Stimulated activated CD8-positive, alpha-beta memory T cell treated with anti-CD3 and anti-CD28 coated beads, Interleukin-15, amount 100 ng/mL, for 4 hours (primary cell): ENCODE results near the gene STXBP4.
A peak's percentile ranks its signal among the peaks of the same experiment; 100 is the strongest.
"Not testable (repeated sequence)": the region's sequence is repeated elsewhere in the genome, so short reads cannot be mapped to it uniquely, and the experiment has no call there.

Experiments used
- DNase-seq, 2 donors: peaks; one replicate each; pipeline ENCODE4 v3.0.0-alpha.2; 2020; ENCODE audit warnings: low read depth in 2 of 2

The STXBP4 gene

DNA sequence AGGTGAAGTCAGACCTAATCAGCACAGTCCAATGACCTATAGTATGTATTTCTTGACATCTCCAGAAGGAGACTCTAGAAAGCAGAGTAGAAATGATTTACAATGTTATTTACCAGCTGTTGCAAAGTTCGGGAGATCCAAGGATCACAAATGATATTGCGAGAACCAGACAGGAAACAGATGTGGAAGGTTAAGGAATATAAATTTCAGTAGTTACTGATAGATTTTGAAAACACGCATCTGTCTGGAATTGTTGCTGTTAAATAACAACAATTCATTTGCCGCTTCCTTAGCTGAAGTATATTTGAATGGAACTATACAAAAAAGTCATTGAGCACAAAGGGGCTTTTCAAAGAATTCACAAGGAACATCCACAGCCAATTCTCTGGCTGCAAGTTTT lies 72.0 kb downstream of the STXBP4 start:
- no peak for DNase-seq

DNA sequence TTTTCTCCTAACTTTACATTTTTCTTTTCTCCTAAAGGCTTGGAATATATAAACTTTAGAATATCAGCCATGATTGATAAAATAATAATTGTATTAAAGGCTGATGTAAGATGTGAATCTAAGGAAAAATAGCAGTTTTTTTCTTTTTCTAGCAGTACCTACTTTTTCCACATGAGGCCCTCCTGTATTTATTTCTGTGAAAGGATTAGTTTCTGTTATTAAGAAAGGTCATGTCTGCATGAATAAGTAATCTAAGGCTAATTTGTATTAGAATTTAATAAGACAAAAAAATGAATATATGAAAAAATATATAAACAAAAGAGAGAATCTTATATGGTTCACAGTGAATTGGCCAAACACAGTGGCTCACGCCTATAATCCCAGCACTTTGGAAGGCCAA lies 85.3 kb downstream of the STXBP4 start:
- DNase-seq, result no peak

DNA sequence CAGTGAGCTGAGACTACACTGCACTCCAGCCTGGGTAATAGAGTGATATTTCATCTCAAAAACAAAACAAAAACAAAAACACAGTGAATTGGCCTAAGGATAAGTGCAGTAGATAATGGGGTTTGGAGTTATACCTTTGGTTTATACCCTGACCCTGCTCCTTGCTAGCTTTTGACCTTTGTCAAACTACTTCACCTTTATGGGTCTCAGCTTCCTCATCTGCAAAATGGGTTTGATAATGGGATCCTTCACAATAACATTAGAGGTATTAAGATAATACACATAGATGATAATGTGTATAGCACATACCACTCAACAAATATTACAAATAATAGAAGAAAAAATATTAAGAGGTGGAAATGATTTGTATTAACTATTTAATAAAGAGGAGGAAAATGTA lies 85.9 kb downstream of the STXBP4 start:
- no peak for DNase-seq

DNA sequence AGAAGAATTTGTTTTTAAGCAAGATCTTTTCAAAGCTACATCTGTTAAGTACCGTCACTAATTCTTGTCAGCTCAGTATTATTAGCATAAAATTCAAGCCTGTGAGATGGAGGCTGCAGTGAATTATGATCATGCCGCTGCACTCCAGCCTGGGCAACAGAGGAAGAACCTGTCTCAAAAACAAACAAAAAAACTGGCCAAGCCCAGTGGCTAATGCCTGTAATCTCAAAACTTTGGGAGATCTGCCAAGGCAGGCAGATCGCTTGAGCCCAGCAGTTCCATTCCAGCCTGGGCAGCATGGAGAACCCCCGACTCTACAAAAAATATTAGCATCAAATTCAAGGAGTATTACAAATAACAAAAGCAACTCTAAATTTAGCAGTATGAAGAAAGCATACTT lies 88.0 kb downstream of the STXBP4 start:
- DNase-seq, result no peak

DNA sequence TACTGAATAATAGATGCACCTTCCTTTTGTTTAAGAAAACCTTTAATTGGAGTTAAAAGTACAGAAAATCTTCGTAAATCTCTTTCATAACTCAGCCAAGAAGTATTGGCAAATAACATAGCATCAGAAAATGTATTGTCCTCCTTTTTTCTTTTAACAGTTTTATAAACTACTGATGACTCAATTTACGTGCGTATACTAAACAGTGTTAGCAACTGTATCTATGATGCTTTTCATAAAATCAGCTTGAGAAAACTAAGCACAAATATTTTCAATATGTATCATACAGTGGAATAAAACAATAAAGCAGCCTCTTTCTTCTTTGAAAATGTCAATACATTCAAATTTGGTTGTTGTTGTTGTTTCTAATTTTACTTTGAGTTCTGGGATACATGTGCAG lies 88.6 kb downstream of the STXBP4 start:
- no peak for DNase-seq

DNA sequence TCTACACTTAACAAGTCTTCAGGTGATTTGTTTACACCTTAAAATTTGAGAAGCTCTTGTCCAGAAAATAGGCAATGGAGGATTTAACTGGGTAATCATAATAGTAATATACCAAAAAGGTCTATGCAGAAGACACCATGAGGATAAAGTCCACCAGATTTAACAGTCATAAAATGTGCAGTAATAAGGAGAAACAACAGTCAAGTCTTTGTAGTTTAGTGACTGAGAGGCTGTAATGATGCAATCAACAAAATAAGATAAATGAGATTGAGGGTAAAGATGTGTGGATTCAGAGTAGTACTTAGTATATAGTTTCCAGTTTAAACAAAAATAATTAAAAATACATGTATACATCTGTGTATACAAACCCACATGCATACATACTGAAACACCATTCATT lies 91.2 kb downstream of the STXBP4 start:
- DNase-seq, result no peak

DNA sequence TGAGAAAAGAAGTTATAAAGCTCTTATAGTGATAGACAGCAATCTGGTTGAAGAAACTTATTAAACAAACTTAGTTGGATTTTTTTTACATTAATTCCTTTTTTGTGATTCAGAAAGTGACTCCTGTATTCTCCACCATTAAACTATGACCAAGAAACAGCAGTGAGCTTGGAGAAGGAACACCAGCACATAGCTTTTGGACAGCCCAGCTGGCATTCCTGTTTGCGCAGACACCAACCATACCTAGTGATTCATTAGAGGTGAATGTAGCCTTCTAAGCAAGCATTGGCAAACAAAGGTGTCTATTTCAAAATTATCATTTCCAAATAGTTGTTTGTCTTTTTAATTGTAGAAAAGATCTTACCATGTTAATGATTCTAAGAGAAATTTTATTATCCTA lies 94.4 kb downstream of the STXBP4 start:
- DNase-seq, result no peak

DNA sequence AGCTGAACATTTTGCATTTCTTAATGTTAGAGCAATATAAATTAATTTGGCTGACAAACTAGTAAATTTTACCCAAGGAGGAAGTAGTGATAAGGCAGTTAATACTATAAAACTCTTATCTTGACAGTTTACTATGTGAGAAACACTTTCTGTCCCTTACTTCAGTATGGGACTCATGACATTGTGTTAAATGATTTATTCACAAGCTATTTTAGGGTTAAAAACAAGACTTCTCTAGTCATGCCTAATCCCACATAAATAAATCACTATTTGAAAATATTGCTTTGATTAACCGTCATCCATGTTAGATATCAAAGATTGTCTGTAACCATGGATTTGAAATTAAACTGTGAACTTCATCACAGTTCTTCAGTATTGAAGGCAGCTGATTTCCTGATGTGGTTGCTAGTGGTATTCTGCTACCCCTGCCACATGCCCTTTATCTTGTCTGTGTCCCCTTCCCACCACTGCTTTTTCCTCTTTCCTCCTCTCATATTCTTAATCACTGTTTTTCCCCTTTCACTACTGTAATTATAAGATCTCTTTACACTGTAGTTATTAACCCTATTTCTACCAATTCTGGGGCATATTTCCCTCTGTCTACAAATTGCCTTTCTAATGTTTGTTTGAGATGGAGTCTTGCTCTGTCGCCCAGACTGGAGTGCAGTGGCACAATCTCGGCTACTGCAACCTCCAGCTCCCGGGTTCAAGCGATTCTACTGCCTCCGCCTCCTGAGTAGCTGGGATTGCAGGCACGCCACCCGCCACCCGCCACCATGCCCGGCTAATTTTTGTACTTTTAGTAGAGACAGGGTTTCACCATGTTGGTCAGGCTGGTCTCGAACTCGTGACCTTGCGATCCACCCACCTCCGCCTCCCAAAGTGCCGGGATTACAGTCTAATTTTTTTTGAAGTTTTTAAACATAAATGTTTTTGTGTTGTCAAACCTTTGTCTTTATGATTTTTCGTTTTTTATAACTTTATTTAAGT lies 95.6 kb downstream of the STXBP4 start:
- DNase-seq, result no peak

DNA sequence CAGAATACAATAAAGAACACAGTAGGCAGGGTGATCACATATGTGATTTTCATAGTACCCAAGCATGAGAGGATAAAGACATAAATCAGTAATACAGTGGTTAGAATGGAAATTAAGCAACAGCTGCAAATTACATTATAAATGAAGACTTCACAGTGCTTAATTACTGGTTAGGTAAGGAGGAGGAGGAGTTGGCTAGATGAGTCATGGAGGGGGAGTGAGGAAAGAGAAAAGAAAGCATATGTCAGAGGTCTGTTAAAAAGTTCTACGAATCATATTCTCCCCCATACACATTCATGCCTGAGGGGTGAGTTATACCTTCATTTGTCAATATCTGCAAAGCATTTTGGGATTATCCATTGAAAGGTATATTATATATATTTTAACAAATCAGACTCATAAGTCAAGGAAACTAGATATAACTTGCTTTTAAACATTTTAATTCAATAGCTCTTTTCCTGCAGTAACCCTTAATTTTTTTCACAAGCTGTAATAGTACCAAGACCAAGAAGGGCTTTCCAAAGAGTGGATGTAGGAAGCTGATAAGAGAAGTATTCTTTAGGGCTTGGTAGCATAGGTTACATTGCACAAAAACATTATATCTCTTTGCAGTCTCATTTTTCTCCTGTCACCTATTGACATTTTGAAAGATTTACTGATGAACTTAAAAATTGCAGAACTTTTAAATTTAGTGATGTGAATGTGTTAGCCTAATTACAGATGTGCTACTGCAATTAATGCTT lies 99.3 kb downstream of the STXBP4 start:
- DNase-seq, result no peak

DNA sequence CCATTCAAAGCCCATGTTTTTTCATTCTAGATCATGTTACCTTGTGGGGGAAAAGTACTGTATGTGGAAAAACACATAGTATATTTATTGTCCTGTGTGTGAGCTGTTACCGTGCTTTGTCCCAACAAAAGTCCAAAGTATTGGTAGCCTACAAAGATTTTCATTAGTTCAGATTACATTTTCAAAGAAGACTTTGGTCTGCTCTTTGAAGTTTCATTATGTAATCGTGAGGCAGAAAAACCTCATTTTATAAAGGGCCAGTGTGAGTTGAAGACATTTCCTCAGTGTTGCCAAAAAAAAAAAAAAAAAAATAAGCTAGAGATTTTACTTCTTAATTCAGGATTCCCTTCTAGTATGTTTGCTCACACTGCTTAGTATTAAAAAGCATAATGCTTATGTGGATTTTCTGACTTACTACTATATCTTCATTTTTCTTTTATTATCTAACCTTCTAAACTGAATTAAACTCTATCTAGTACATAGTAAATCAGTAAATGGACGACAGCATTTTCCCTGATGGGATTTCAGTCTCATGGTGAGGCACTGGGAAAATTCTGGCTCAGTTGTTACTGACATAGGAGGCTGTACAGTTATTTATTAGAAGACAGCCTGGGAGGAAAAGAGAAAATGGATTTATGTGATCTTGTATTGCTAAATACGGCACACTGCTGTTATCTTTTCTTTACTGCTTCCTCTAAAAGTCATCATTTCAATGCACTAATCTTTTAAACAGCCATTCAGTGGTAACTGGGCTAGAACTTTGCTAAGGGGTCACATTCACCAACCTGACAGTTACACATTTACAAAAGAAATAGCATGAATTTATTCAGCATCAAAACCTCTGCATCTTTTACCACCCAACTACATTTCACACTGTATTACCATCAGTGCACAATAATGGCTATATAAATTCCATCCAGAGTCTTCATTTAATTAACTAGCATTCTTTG lies 100.6 kb downstream of the STXBP4 start:
- no peak for DNase-seq

DNA sequence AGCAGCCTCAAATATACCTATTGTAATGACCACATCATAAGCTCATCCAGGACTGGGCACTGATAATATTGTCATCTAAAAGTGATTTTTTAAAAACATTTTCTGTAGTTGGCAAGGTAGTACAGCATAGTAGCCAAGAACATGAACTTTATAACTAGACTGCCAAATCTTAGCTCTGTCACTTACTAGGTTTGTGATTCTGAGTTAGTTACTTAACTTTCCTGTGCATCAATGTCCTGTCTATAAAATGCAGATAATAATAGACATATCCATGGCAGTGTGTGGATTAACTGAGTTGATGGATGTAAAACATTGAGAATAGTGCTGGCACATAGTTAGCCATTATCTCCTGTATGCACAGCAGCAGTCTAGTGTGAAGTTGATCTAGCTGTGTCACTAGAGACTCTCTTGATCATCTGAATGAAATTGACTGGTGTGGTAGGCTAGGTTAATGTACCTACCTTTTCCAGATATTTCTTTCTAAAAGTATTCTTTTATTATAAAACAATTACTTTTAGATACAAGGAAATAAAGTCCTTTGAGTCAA lies 101.5 kb downstream of the STXBP4 start:
- no peak for DNase-seq

DNA sequence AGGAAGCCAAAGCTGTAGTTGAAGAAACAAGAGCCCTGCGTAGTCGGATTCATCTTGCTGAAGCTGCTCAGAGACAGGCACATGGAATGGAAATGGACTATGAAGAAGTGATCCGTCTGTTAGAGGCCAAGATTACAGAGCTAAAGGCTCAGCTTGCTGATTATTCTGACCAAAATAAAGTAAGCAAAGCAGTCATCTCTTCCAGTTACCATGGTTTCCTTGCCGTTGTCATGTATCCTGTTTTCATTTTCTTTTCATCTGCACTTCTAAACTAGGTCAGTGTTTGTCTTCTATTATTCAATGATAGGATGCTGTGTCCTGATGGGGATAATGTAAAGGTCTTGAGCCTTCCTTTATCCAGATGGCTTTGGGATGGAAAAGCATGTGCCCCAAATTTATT lies 104.3 kb downstream of the STXBP4 start:
- no peak for DNase-seq

DNA sequence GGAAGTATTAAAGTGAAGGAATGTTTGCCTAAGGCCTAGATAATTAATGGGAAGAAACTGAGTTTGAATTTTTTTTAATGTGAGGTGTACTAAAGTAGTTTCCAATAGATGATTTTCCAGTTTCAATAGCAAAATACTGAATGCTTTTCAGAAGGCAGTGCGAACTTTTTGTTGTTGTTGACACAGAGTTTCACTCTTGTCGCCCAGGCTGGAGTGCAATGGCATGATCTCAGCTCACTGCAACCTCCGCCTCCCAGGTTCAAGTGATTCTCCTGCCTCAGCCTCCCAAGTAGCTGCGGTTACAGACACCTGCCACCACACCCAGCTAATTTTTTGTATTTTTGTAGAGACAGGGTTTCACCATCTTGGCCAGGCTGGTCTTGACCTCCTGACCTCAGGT lies 104.9 kb downstream of the STXBP4 start:
- DNase-seq, result not testable (repeated sequence)

DNA sequence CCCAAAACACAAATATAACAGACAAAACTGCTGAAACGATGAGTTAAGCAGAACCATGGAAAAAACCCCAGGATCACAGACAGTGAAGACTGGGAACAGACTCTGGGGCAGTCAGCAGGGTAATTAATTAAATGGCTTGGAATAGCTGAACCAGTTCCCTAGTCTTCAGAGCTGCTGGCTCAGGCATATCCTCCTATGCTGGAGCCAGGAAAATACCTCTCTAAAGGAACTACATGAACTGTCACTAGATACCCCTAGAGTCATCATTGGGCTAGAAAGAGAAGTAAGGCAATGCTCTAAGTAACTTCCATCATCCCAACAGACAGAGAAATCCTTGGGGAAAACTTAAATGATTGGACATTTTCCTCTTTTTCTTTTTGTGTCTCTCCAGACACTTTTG lies 113.0 kb downstream of the STXBP4 start:
- DNase-seq, result no peak

DNA sequence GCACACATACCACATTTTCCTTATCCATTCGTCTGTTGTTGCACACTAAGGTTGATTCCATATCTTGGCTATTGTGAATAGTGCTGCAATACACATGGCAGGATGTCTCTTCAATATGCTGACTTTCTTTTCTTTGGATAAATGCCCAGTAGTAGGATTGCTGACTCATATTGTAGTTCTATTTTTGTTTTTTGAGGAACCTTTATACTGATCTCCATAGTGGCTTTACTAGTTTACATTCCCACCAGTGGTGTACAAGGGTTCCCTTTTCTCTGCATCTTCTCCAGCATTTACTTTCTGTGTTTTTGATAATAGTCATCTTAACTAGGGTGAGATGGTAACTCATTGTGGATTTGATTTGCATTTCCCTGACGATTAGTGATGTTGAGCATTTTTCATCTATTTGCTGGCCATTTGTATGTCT lies 118.1 kb downstream of the STXBP4 start:
- no peak for DNase-seq

DNA sequence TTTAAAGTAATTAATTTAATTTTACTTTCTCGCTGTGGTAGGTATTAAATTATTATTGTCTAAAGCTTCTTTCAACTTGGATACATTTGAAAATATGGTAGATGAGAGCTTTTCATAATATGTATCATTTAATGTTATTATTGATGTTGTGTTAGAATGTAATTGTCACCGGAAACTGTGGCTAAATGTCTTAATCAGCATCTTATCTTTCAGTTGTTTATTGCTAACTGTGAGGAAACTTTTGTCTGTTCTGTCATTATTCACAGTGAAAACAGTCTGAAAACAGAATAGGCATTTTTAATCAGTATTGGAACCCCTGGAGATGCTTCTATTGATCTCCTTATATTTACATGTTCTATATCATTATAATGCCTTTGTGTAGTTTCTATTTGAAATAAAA lies 120.7 kb downstream of the STXBP4 start:
- DNase-seq, result no peak

DNA sequence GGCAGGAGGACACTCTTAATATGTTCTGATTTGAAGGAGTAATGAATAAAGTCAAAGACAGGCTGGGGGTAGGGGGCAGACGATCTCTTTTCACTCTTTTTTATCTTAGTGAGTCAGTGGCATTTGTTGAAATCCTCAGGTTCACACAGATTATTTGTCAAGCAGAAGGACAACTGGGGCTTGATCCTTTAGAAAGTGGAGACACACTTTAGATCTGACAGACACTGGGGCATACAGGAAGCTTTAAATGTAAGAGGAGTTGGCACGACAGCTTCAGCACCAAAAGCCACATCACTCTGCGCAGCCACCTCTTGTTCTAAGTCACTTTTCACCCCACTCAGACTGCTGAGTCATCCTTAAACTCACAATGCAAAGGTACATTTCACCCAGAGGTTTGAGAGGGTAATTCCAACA lies 121.5 kb downstream of the STXBP4 start:
- DNase-seq, result peak in 1 of 2 donors; percentile 8

DNA sequence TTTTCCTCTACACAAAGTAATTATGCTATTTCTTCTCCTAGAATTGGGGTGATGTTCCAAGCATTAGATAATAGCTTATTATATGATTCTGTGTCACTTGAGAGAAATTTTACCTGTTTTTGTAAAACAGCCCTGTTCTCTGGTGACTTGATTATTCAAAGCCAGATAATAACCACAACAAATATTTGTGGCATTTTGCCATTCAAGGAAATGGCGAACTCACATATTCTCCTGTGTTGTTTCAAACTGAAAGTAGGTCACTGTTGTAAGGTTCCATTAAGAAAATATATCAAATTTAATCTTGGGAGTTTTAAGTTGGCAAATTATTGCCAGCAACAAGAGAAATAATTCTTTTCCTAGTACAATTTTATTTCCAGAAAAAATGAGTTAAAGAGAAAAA lies 124.8 kb downstream of the STXBP4 start:
- DNase-seq, result no peak

DNA sequence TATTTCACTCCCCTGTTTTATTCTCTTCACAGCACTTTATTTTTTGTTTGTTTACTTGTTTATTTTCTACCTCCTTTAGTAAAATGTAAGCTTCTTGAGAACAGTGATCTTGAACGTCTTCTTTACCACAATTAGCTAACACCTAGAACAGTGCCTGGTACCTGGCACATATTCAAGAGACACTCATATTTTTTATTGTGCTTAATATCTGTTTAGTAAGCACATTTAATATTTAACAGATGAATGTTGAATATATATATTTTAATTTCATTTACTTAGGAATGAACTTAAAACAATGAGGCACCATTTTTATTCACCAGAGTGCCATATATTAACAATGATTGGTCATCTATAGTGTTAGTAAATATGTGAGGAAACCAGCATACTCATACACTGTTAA lies 130.2 kb downstream of the STXBP4 start:
- no peak for DNase-seq

DNA sequence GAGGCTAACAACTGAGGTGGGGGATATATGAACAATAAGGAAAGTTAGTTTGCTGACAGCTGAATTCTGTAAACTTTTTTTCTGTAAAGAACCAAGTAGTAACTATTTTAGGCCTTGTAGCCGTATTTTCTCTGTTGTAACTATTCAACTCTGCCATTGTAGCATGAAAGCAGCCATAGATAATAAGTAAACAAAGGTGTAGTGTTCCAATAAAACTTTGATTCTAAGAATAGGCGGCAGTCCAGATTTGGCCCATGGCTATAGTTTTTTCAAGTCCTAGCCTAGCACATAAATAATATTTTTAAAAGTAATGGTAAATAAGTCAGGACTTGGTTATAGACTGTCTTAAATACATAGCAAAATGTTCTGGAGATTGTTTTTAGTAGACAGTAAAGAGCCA lies 142.0 kb downstream of the STXBP4 start:
- no peak for DNase-seq

DNA sequence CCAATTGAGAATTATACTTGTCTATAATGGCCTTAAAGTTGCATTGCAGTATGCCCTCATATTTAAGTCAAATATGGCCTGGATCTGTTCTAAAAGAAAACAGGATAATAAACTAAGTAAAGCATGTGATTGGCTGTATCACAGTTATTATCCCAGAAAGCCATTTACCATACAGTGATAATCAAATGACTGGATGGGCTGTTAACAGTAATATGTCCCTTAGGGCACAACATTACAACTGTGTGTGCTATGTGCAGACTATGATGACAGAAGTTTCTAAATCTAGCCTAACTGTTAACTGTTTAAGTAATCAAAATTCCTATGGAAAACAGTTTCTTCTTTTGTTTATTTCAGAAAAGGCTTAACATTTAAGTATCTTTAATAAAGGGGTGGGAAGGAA lies 145.7 kb downstream of the STXBP4 start:
- no peak for DNase-seq
